Measurements from ENCODE around the gene SMPDL3A. TPM values are rescaled to one million over a fixed set of nuclear protein-coding genes. Genes with fewer than 3 reads are reported as not detected.

Gene SMPDL3A
- total RNA-seq, 2 experiments from 2014 or later, result 0.22 to 0.52 TPM

DNA sequence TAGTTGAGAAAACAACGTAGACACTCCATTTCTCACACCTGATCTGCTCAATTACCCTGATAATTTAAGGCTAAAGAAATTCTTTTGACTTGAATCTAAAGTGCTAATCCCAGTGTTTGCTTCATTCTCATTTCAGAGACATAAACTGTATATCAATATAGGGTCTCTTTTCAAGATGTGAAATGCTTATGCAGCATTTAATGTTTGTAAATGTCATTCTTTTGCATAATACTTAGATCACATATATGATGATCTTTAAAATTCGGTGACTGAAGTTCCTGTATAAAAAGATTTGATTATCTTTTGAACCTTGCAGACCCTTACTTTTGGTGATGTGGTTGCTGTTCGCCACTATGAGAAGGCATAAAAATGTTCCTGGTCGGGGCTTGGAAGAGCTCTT is 5.7 kb upstream of the SMPDL3A start:
- TF ChIP-seq, protein P1, sequence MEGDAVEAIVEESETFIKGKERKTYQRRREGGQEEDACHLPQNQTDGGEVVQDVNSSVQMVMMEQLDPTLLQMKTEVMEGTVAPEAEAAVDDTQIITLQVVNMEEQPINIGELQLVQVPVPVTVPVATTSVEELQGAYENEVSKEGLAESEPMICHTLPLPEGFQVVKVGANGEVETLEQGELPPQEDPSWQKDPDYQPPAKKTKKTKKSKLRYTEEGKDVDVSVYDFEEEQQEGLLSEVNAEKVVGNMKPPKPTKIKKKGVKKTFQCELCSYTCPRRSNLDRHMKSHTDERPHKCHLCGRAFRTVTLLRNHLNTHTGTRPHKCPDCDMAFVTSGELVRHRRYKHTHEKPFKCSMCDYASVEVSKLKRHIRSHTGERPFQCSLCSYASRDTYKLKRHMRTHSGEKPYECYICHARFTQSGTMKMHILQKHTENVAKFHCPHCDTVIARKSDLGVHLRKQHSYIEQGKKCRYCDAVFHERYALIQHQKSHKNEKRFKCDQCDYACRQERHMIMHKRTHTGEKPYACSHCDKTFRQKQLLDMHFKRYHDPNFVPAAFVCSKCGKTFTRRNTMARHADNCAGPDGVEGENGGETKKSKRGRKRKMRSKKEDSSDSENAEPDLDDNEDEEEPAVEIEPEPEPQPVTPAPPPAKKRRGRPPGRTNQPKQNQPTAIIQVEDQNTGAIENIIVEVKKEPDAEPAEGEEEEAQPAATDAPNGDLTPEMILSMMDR (IDR thresholded peaks at IDR 0.05), result no peak
- H3K27me3 Mint-ChIP-seq, result peaks cover 25% of the 10 kb centered on the region
- ChIA-PET POLR2A (no interaction called here), CTCF (no interaction called here)
- no peak for DNase-seq
- no peaks in the 10 kb centered on the region for H3K36me3 Mint-ChIP-seq (ENCODE audit: low read depth)
- no peaks in the 10 kb centered on the region for H3K36me3 ChIP-seq (ENCODE audit: insufficient read depth, low read length)
- H3K27ac ChIP-seq (ENCODE audit: low read depth in 1 of 2, low read length in 2 of 2), result no peak overlapping the region
- no peak overlapping the region for H3K27ac Mint-ChIP-seq
- no peaks in the 10 kb centered on the region for H3K9me3 Mint-ChIP-seq
- ATAC-seq (ENCODE audit: poor library complexity), result no peak
- H3K4me1 Mint-ChIP-seq (ENCODE audit: low read depth), result no peaks in the 10 kb centered on the region
- no peak overlapping the region for H3K4me3 ChIP-seq (ENCODE audit: low read length)
- intact Hi-C loops (cut with DNase I, micrococcal nuclease), result no loop called here
- peaks cover 0 to 4% of the 10 kb centered on the region in 2 experiments for H3K9me3 ChIP-seq (ENCODE audit: control insufficient read depth in 1 of 2, insufficient read depth in 1 of 2, low read length in 2 of 2)
- H3K4me1 ChIP-seq (ENCODE audit: insufficient read depth, low read length), result no peaks in the 10 kb centered on the region
- peaks cover 2 to 24% of the 10 kb centered on the region in 2 experiments for H3K27me3 ChIP-seq (ENCODE audit: control insufficient read depth in 1 of 2, insufficient read depth in 2 of 2, low read length in 2 of 2)
- no peak overlapping the region for H3K4me3 Mint-ChIP-seq

DNA sequence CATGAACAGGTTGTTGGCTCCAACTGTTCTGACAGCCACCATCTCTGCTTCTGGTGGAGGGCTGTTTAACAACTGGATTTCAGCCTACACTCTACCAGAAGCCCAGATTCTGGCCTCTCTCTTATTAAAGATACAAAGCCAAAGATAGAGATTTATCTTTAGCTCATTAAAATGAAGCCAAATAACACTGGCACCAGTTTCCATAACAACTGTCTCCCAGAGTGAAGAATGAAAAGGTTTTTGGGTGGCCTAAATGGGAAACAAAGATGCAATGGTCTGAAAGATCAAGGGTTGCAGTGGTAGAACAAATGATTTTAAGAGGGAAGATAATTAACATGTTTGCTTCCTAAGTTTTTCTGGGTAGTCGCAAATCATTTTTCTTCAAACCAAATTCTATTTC is 3.2 kb upstream of the SMPDL3A start:
- no peaks in the 10 kb centered on the region for H3K36me3 Mint-ChIP-seq (ENCODE audit: low read depth)
- no peak for ATAC-seq (ENCODE audit: poor library complexity)
- H3K27me3 Mint-ChIP-seq, result peaks cover 45% of the 10 kb centered on the region
- intact Hi-C loops (cut with DNase I, micrococcal nuclease), result no loop called here
- no peaks in the 10 kb centered on the region for H3K9me3 Mint-ChIP-seq
- H3K27me3 ChIP-seq (ENCODE audit: control insufficient read depth in 1 of 2, insufficient read depth in 2 of 2, low read length in 2 of 2), result peaks cover 17 to 43% of the 10 kb centered on the region in 2 experiments
- H3K4me3 Mint-ChIP-seq, result no peak overlapping the region
- ChIA-PET CTCF (interaction anchor here (1.2 kb wide), 1 partner anchor 9 kb away, joined by 3 read pairs; no protein-coding TSS in a partner anchor), POLR2A (no interaction called here)
- no peak overlapping the region for H3K27ac ChIP-seq (ENCODE audit: low read depth in 1 of 2, low read length in 2 of 2)
- H3K27ac Mint-ChIP-seq, result no peak overlapping the region
- peaks cover 8% of the 10 kb centered on the region for H3K4me1 ChIP-seq (ENCODE audit: insufficient read depth, low read length)
- no peak overlapping the region for H3K4me3 ChIP-seq (ENCODE audit: low read length)
- H3K4me1 Mint-ChIP-seq (ENCODE audit: low read depth), result peaks cover 16% of the 10 kb centered on the region
- no peaks in the 10 kb centered on the region for H3K36me3 ChIP-seq (ENCODE audit: insufficient read depth, low read length)
- H3K9me3 ChIP-seq (ENCODE audit: control insufficient read depth in 1 of 2, insufficient read depth in 1 of 2, low read length in 2 of 2), result peaks cover 0 to 4% of the 10 kb centered on the region in 2 experiments
- TF ChIP-seq, protein P1 (IDR thresholded peaks at IDR 0.05), result no peak
- no peak for DNase-seq

DNA sequence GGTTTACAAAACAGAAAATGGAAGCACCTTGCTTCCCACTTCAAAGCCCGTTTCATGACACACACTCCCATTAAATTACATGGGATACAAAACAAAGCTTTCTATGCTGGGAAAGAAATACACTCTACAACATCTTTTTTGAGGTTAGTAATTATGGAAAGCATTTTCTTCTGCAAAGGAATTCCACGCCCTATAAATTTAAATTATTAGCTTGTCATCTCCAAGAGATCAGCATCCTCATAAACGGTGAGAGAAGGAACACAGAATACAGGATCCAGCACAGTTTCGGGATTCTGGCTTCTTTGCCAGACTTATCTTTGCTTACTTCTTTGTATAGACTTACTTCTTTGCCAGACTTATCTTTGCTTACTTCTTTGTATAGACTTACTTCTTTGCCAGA is 1.3 kb upstream of the SMPDL3A start:
- ChIA-PET POLR2A (no interaction called here), CTCF (no interaction called here)
- no peak for DNase-seq
- peaks cover 60% of the 10 kb centered on the region for H3K27me3 Mint-ChIP-seq
- H3K36me3 Mint-ChIP-seq (ENCODE audit: low read depth), result no peaks in the 10 kb centered on the region
- H3K27me3 ChIP-seq (ENCODE audit: control insufficient read depth in 1 of 2, insufficient read depth in 2 of 2, low read length in 2 of 2), result peaks cover 21 to 52% of the 10 kb centered on the region in 2 experiments
- H3K4me3 ChIP-seq (ENCODE audit: low read length), result no peak overlapping the region
- no peaks in the 10 kb centered on the region for H3K9me3 Mint-ChIP-seq
- peaks cover 16% of the 10 kb centered on the region for H3K4me1 Mint-ChIP-seq (ENCODE audit: low read depth)
- H3K9me3 ChIP-seq (ENCODE audit: control insufficient read depth in 1 of 2, insufficient read depth in 1 of 2, low read length in 2 of 2), result no peaks in the 10 kb centered on the region
- H3K36me3 ChIP-seq (ENCODE audit: insufficient read depth, low read length), result no peaks in the 10 kb centered on the region
- intact Hi-C loops (cut with DNase I, micrococcal nuclease), result no loop called here
- TF ChIP-seq, protein P1 (IDR thresholded peaks at IDR 0.05), result no peak
- H3K4me3 Mint-ChIP-seq, result no peak overlapping the region
- ATAC-seq (ENCODE audit: poor library complexity), result no peak
- H3K4me1 ChIP-seq (ENCODE audit: insufficient read depth, low read length), result peaks cover 8% of the 10 kb centered on the region
- H3K27ac ChIP-seq (ENCODE audit: low read depth in 1 of 2, low read length in 2 of 2), result no peak overlapping the region
- no peak overlapping the region for H3K27ac Mint-ChIP-seq

Data from CD4-positive, alpha-beta T cell (primary cell).